PC-9 (cell line): Measurements from ENCODE around the gene HSPBAP1.
"Not testable (repeated sequence)": the region's sequence is repeated elsewhere in the genome, so short reads cannot be mapped to it uniquely, and the experiment has no call there.

Experiments
- CTCF ChIP-seq: fragments of 200-600 bp; sonication (generic); conservative IDR thresholded peaks from 2 replicates; pipeline ENCODE4 v1.6.1; 2017; ENCODE audit warnings: mixed run types, antibody characterized with exemption, mild to moderate bottlenecking, moderate library complexity
- EZH2 ChIP-seq: fragments of 200-600 bp; sonication (generic); IDR thresholded peaks from 2 replicates; pipeline ENCODE4 v1.8.0; 2017; ENCODE audit warnings: antibody characterized with exemption, low read depth

GRCh38 chr3:122710616-122711251, 82.9 kb downstream of the HSPBAP1 start:
- not testable (repeated sequence) for TF ChIP-seq CTCF, EZH2
